Endothelial cell of umbilical vein (primary cell): ENCODE results near the gene NSD2.

ENCODE experiments used
- EZH2 ChIP-seq: IDR thresholded peaks from 2 replicates; pipeline ENCODE4 v1.6.1; 2012; ENCODE audit warnings: borderline replicate concordance, low read depth, mild to moderate bottlenecking, moderate library complexity, low read length, inconsistent platforms; ENCODE audit not compliant: severe bottlenecking
- JUN ChIP-seq: IDR thresholded peaks from 2 replicates; pipeline ENCODE4 v1.6.1; 2011; ENCODE audit warnings: borderline replicate concordance, low read depth; ENCODE audit not compliant: insufficient read length, insufficient read depth
- MYC ChIP-seq: IDR thresholded peaks from one replicate; pipeline ENCODE4 v1.6.1; 2011; ENCODE audit warnings: mild to moderate bottlenecking, low read depth, low read length
- POLR2A ChIP-seq: IDR thresholded peaks from 2 replicates; pipeline ENCODE4 v1.6.1; 2012; ENCODE audit warnings: low read depth, mild to moderate bottlenecking, control low read depth, low read length
- POLR2AphosphoS5 ChIP-seq: IDR thresholded peaks from 2 replicates; pipeline ENCODE4 v1.6.1; 2012; ENCODE audit warnings: low read depth, mild to moderate bottlenecking, control low read depth, low read length, moderate library complexity; ENCODE audit not compliant: insufficient read depth
- TF ChIP-seq, protein P1 (sequence below), 2 donors: IDR thresholded peaks; 1 replicate in 1 of 2; 2 replicates in 1 of 2; pipeline ENCODE4 v1.5.1; 2011; ENCODE audit warnings: low read length in 2 of 2, mild to moderate bottlenecking in 2 of 2, moderate library complexity in 2 of 2, control low read depth in 1 of 2, inconsistent platforms in 1 of 2, low read depth in 1 of 2; ENCODE audit not compliant: insufficient read depth in 1 of 2; ENCODE audit errors: extremely low read depth in 1 of 2
- TF ChIP-seq, protein P2 (sequence below): IDR thresholded peaks from 2 replicates; pipeline ENCODE4 v1.6.1; 2011; ENCODE audit not compliant: insufficient read depth, insufficient read length

- TF ChIP-seq, protein P1, sequence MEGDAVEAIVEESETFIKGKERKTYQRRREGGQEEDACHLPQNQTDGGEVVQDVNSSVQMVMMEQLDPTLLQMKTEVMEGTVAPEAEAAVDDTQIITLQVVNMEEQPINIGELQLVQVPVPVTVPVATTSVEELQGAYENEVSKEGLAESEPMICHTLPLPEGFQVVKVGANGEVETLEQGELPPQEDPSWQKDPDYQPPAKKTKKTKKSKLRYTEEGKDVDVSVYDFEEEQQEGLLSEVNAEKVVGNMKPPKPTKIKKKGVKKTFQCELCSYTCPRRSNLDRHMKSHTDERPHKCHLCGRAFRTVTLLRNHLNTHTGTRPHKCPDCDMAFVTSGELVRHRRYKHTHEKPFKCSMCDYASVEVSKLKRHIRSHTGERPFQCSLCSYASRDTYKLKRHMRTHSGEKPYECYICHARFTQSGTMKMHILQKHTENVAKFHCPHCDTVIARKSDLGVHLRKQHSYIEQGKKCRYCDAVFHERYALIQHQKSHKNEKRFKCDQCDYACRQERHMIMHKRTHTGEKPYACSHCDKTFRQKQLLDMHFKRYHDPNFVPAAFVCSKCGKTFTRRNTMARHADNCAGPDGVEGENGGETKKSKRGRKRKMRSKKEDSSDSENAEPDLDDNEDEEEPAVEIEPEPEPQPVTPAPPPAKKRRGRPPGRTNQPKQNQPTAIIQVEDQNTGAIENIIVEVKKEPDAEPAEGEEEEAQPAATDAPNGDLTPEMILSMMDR (IDR thresholded peaks at IDR 0.05; ENCODE audit: extremely low read depth in 1 of 2, insufficient read depth in 1 of 2, low read depth in 1 of 2, low read length in 2 of 2), result peak; percentile 8 to 20
- TF ChIP-seq POLR2A (peak; percentile 66), EZH2 (no peak), POLR2AphosphoS5 (peak; percentile 86), JUN (no peak), MYC (peak; percentile 46)
- TF ChIP-seq, protein P2, sequence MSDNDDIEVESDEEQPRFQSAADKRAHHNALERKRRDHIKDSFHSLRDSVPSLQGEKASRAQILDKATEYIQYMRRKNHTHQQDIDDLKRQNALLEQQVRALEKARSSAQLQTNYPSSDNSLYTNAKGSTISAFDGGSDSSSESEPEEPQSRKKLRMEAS, result no peak
Observed at GRCh38 chr4:1856071-1856942, 14.9 kb upstream of the NSD2 start, which contains the start of gene LETM1.
